K562 (cell line): ENCODE measurements around the gene PLEKHF1. TPM values are rescaled to one million over a fixed set of nuclear protein-coding genes. Genes with fewer than 3 reads are reported as not detected.

Source experiments
- CEBPZ ChIP-seq: fragments of 150-350 bp; IDR thresholded peaks from 2 replicates; pipeline ENCODE4 v1.6.1; 2014; ENCODE audit warnings: low read depth, mild to moderate bottlenecking, low read length, borderline replicate concordance
- DNMT1 ChIP-seq: fragments of 450-650 bp; IDR thresholded peaks from 2 replicates; pipeline ENCODE4 v1.6.1; 2016; ENCODE audit warnings: antibody characterized with exemption, mild to moderate bottlenecking
- E2F8 ChIP-seq: fragments of 450-650 bp; IDR thresholded peaks from 2 replicates; pipeline ENCODE4 v1.7.1; 2018; ENCODE audit warnings: mild to moderate bottlenecking, low read depth; ENCODE audit not compliant: partially characterized antibody
- EWSR1 ChIP-seq: fragments of 450-650 bp; IDR thresholded peaks from 2 replicates; pipeline ENCODE4 v1.6.1; 2018; ENCODE audit warnings: borderline replicate concordance, mild to moderate bottlenecking, low read depth, moderate library complexity; ENCODE audit not compliant: partially characterized antibody
- IRF9 ChIP-seq: fragments of 450-650 bp; IDR thresholded peaks from 2 replicates; pipeline ENCODE4 v1.6.1; 2016; ENCODE audit warnings: missing biosample characterization, missing genetic modification characterization
- KDM5B ChIP-seq: fragments of 200-600 bp; sonication (generic); IDR thresholded peaks from 2 replicates; pipeline ENCODE4 v1.6.1; 2012; ENCODE audit warnings: low read depth, mild to moderate bottlenecking, moderate library complexity, low read length, control low read depth, inconsistent platforms; ENCODE audit not compliant: insufficient replicate concordance
- PATZ1 ChIP-seq: fragments of 250-450 bp; sonication (Bioruptor Pico); IDR thresholded peaks from 2 replicates; pipeline ENCODE4 v1.5.0; 2020; ENCODE audit warnings: mild to moderate bottlenecking, borderline replicate concordance
- PPARD ChIP-seq: fragments of 250-450 bp; sonication (Bioruptor Pico); IDR thresholded peaks from 2 replicates; pipeline ENCODE4 v1.8.0; 2022; ENCODE audit warnings: inconsistent platforms, mild to moderate bottlenecking, moderate library complexity
- RHOXF2B ChIP-seq: fragments of 250-450 bp; sonication (Bioruptor Pico); conservative IDR thresholded peaks from 2 replicates; pipeline ENCODE4 v1.5.1; 2021
- SAP30 ChIP-seq: fragments of 200-600 bp; sonication (generic); IDR thresholded peaks from 2 replicates; pipeline ENCODE4 v1.6.1; 2012; ENCODE audit warnings: borderline replicate concordance, low read depth, mild to moderate bottlenecking, moderate library complexity, low read length, control low read depth, inconsistent platforms; ENCODE audit not compliant: insufficient read depth, poor library complexity, severe bottlenecking
- SIX5 ChIP-seq, 2 experiments: IDR thresholded peaks; 2 replicates each; pipeline ENCODE4 v1.6.1; 2011; ENCODE audit warnings: low read length in 2 of 2, borderline replicate concordance in 1 of 2, low read depth in 1 of 2, mild to moderate bottlenecking in 1 of 2, moderate library complexity in 1 of 2; ENCODE audit not compliant: insufficient read depth in 1 of 2
- SMARCE1 ChIP-seq: fragments of 450-650 bp; IDR thresholded peaks from 2 replicates; pipeline ENCODE4 v1.7.1; 2016; ENCODE audit warnings: mild to moderate bottlenecking
- SUPT5H ChIP-seq: fragments of 450-650 bp; IDR thresholded peaks from 2 replicates; pipeline ENCODE4 v1.6.1; 2016
- TGIF2 ChIP-seq: sonication (generic); formaldehyde crosslinking; IDR thresholded peaks from 2 replicates; pipeline ENCODE4 v1.8.1; 2022; ENCODE audit warnings: mild to moderate bottlenecking, missing genetic modification reagents, moderate library complexity
- ZBTB7A ChIP-seq: IDR thresholded peaks from 2 replicates; pipeline ENCODE4 v1.6.1; 2011; ENCODE audit warnings: low read depth, mild to moderate bottlenecking, low read length, moderate library complexity, borderline replicate concordance; ENCODE audit not compliant: control insufficient read depth
- ZNF12 ChIP-seq: sonication (generic); formaldehyde crosslinking; IDR thresholded peaks from 2 replicates; pipeline ENCODE4 v1.4.0; 2020; ENCODE audit warnings: mild to moderate bottlenecking, missing genetic modification reagents
- ZNF707 ChIP-seq: fragments of 250-450 bp; sonication (Bioruptor Pico); conservative IDR thresholded peaks from 2 replicates; pipeline ENCODE4 v1.8.0; 2022; ENCODE audit warnings: inconsistent platforms, mild to moderate bottlenecking, moderate library complexity
- polyA plus RNA-seq, 8 experiments: library from polyadenylated mRNA; depleted of rRNA in 4 of 8; stranded (reverse) in 5 of 8; unstranded in 3 of 8; fragments of >200 nt; fragmentation: Nextera tagmentation in 2 of 8; fragmentation: Illumina TruSeq in 1 of 8; extraction: Ambion mirVana in 2 of 8; extraction: Trizol in 1 of 8; gene quantifications; 2 replicates each; pipeline versions ENCODE4 v1.2.1 to v1.2.3, GENCODE V29; 2011 to 2014; ENCODE audit warnings: inconsistent platforms in 1 of 8, missing spikeins in 1 of 8
- total RNA-seq, 7 experiments: library from RNA; depleted of rRNA in 6 of 7; stranded (reverse); fragments of >200 nt in 6 of 7; fragmentation: Illumina TruSeq in 2 of 7; extraction: Trizol in 2 of 7; gene quantifications; 2 replicates each; pipeline versions ENCODE4 v1.2.1 to v1.2.3, GENCODE V29; 2011 to 2021; ENCODE audit warnings: low replicate concordance in 1 of 7

Gene PLEKHF1
- total and polyA plus RNA-seq, 9 of the 15 experiments (the other 6 are each of a cell fraction or from before 2014, with no cell fraction given) = 0.07 to 13.4 (median 3.9) TPM; not detected in 1

GRCh38 chr19:29664753-29665214 is 477 bp upstream of the PLEKHF1 start (continued):
- TF ChIP-seq ZNF707 (CRISPR knock-in tag) (no peak), KDM5B (peak; percentile 35), PPARD (no peak), CEBPZ (no peak), ZNF12 (no peak), SMARCE1 (no peak), RHOXF2B (CRISPR knock-in tag) (no peak), IRF9 (no peak), DNMT1 (no peak), E2F8 (no peak), SIX5 (IDR thresholded peaks at IDR 0.05; ENCODE audit: borderline replicate concordance in 1 of 2, insufficient read depth in 1 of 2, low read depth in 1 of 2, low read length in 2 of 2) (no peak), EWSR1 (no peak), TGIF2 (CRISPR knock-in tag) (no peak), PATZ1 (no peak), SAP30 (peak; percentile 8), ZBTB7A (peak; percentile 94; the same call in 1 of the 2 replicates), SUPT5H (peak; percentile 68; the same call in 1 of the 2 replicates)
